GM13977 (cell line): ENCODE data around the gene MMRN2.

ENCODE experiments used
- DNase-seq: peaks from one replicate; pipeline ENCODE4 v3.0.0; 2012; ENCODE audit warnings: low spot score
- CTCF ChIP-seq: IDR thresholded peaks from 2 replicates; pipeline ENCODE4 v1.5.1; 2012; ENCODE audit warnings: mild to moderate bottlenecking, control low read depth; ENCODE audit not compliant: insufficient read depth; ENCODE audit errors: extremely low read depth, missing control alignments
- in situ Hi-C: fragments of 300-500 bp; cut with MboI; formaldehyde crosslinking; loops from one replicate; pipeline ENCODE4 v1.12.0; 2022; ENCODE audit warnings: low sequenced_read_pairs, low pct_unique_long_range_greater_than_20kb, mixed read lengths, inconsistent platforms; ENCODE audit not compliant: unreplicated experiment

The MMRN2 gene

DNA sequence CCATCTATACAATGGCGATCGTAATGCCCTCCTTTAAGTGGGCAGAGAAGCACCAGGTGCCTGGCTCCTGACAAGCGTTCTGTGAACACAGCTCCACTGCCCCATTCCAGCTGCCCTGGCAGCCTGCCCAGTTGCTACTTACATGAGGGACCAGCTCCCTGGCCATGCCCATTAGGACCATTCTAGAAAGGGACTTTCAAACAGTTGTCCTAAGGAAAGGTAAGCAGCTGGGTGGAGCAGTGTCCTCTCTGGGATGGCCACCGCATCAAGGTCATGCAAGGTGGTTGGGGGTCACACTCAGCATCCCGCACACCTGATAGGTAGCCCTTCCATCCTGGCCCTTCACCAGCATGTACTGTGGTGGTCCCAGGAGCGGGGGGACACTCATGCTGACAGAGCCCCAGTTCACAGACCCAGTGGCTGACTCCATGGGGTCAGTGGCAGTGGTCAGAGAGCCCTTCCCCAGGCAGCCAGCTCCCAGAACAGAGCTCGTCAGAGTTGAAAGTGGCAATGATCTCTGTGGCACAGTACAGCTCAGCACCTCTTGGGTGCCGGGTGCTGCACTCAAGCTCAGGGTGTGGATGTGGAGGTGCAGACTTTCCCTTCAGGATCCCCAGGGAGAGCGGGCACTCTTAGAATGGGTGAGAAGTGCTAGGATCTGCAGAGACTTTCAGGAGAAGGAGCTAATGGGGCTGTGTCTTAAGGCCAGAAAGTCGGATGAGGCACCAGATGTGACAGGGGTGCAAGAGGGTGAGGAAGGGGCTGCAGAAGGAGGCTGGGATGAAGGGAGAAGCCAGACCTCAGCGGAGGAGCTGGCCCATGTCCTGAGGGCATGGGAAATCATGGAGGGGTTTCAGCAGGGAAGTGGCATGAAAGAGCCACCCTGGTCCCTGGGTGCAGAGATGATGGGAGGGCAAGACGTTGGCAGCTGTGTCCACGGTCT lies 10.9 kb downstream of the MMRN2 start:
- DNase-seq, result no peak
- in situ Hi-C loops, result no loop called here
- TF ChIP-seq CTCF, result no peak

DNA sequence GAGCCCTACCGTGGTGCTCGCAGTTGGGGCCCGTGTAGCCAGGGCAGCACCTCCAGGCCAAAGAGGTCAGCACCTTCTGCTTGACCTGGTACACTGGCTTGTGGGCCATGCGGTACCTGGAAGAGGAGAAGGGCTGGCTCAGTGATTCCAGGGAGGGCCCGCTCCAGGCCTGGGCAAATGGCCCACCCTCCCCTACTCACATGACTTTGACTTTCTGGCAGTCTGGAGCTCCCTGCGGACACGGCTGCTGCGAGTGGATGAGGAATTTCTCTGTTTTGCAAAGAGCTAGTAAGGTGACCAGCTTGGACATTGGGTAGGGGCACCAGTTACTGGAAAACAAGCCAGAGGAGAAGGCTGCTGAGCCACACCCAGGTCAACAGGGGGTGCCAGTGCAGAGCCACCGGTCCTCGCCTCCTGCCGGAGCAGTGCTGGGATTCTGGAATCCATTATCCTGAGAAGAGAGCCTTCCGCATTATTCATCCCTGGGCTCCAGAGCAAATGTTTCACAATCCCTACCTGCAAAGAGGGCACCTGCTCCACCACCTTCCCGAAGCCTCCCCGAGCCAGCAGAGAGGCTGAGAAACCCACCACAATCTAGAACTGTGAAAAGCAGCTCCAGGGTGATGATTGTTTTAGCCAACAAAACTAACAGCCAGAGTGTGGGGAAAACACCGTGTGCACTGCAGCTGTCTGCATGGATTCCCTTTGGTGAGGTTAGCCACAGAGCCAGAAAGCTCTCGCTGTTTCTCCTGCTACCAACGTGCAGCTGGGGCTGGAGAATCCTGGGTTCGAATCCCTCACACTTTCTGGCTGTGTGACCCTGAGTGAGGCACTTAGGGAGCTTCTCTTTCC lies 11.8 kb downstream of the MMRN2 start:
- no peak for TF ChIP-seq CTCF

DNA sequence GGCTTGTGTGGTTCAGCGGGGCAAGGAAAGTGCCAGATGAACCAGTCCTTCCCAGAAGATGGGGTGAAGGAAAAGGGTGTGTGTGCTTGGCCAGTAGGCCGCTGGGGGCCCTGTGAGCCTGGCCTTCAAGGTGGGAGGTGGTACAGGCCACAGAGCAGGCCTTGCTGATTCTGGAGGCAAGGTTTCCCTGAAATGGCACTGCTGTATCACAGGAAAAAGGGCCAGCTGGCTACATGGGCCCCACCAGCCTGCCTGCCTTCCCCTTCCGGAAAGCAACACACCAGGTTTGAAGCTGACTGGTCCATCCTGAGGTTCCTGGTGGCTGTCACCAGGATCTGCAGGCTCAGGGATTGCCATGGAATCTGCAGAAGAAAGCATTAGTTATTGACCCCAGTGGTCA lies 12.5 kb downstream of the MMRN2 start:
- TF ChIP-seq CTCF, result no peak
- in situ Hi-C loops, result no loop called here
- no peak for DNase-seq

More for the DNA sequence above, 11.8 kb downstream of the MMRN2 start:
- in situ Hi-C loops, result no loop called here
- no peak for DNase-seq

DNA sequence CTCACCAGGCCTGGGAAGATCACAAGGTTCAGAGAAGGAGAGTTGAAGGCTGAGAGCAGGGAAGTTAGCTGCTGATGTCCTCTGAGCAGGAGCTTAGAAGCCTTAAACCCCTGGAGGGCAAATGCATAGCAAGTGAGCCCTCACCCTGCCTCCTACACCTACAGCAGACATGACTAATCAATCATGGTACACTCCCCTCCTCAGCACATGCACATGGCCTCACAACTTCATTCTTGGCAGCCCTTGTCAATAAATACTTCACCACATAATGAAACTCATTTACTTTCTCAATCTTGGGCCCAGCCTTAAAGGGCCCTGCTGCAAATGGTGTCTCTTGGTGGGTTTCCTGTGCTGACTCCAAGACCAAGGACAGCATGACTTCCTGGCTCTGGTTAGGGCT lies 12.9 kb downstream of the MMRN2 start:
- in situ Hi-C loops, result no loop called here
- TF ChIP-seq CTCF, result no peak
- no peak for DNase-seq

DNA sequence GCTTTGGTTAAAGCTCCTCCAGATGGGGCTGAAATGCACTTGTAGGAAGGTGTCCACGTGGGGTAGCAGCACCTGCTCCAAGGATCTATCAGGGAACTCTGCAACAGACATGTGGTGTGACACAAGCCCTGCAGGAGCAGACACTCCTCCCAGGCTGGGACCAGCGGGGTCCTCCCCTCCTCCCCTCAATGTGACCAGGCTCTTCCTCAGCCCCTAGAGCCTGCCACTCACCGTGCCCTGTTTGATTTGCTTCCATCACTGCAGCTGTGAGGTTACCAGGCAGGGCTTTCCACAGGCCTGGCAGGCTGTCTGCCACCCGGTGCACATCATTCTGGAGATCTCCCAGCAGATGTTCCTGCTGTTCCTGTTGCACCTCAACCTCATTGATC lies 13.4 kb downstream of the MMRN2 start:
- no peak for TF ChIP-seq CTCF
- in situ Hi-C loops, result no loop called here

GRCh38 chr10:86943316-86944030 lies 13.9 kb downstream of the MMRN2 start:
- DNase-seq, result no peak
- in situ Hi-C loops, result no loop called here
- TF ChIP-seq CTCF, result no peak

More for the DNA sequence above, 13.4 kb downstream of the MMRN2 start:
- no peak for DNase-seq
